Right lobe of liver (tissue), 6 donors: Measurements from ENCODE around the gene RGS14. TPM values are rescaled to one million over a fixed set of nuclear protein-coding genes. Genes with fewer than 3 reads are reported as not detected.

ENCODE experiments used
- ATAC-seq, 4 donors: fragments of 200-7000 bp; cut with Tn5 transposase; one replicate each; pipeline ENCODE4 v1.9.1; 2020; ENCODE audit warnings: mild to moderate bottlenecking in 4 of 4, moderate library complexity in 4 of 4
- DNase-seq, 3 donors: peaks; one replicate each; pipeline ENCODE4 v3.0.0-alpha.2; 2020
- H3K27ac ChIP-seq, 3 donors: fragments of 200-600 bp; one replicate each; pipeline ENCODE4 v1.8.0; 2022
- H3K27me3 ChIP-seq, 2 donors: fragments of 200-600 bp; one replicate each; pipeline ENCODE4 v1.8.0; 2022
- H3K36me3 ChIP-seq, 4 donors: fragments of 200-600 bp; sonication (generic) in 1 of 4; one replicate each; pipeline versions ENCODE4 v1.5.1 to v1.8.0; 2017 to 2022; ENCODE audit warnings: control low read depth in 1 of 4
- H3K4me1 ChIP-seq, 4 donors: fragments of 200-600 bp; sonication (generic) in 1 of 4; one replicate each; pipeline versions ENCODE4 v1.5.1 to v1.8.0; 2017 to 2022; ENCODE audit warnings: control low read depth in 1 of 4
- H3K4me3 ChIP-seq, 3 donors: fragments of 200-600 bp; one replicate each; pipeline ENCODE4 v1.8.0; 2022
- H3K9me3 ChIP-seq, 4 donors: fragments of 200-600 bp; sonication (generic) in 1 of 4; one replicate each; pipeline versions ENCODE4 v1.5.1 to v1.8.0; 2017 to 2022; ENCODE audit warnings: control low read depth in 1 of 4
- CTCF ChIP-seq, 4 donors: fragments of 200-600 bp in 3 of 4; fragments of 450-650 bp in 1 of 4; IDR thresholded peaks; one replicate each; pipeline versions ENCODE4 v1.5.1 to v1.8.0; 2016 to 2022; ENCODE audit warnings: antibody characterized with exemption in 4 of 4, mild to moderate bottlenecking in 2 of 4
- POLR2A ChIP-seq: fragments of 450-650 bp; IDR thresholded peaks from one replicate; pipeline ENCODE4 v1.6.1; 2017; ENCODE audit warnings: antibody characterized with exemption, mild to moderate bottlenecking
- WGBS: methylation state at CpG from one replicate; pipeline ENCODE4 v1.1.6; 2018; ENCODE audit warnings: low coverage, low lambda C conversion rate; ENCODE audit not compliant: insufficient coverage; ENCODE audit errors: missing lambda C conversion rate; 5-methylcytosine and 5-hydroxymethylcytosine counted together
- intact Hi-C, 2 donors: fragments of 100-400 bp; cut with DNase I; formaldehyde crosslinking; loops; one replicate each; pipeline versions ENCODE4 v1.11.2 to v1.14.1; 2022
- total RNA-seq, 6 experiments: library from RNA; depleted of rRNA in 2 of 6; stranded (reverse); fragments of >200 nt in 2 of 6; fragmentation: NEBNext Ultra II Directional in 3 of 6; extraction: Animal tissue kit (Norgen Biotek cat#: 25700) in 3 of 6; gene quantifications; one replicate each; pipeline versions ENCODE4 v1.1.0 to v1.2.4, GENCODE V29; 2016 to 2023
- donor health status: DM: no; HTN: yes; CAD: no.
- donor health status: DM: no; HTN: no; CAD: no.
- donor health status: DM: no; HTN: no; CAD: no.
- donor health status: DM: no; HTN: yes; CAD: no.
- donor health status: DM: no; HTN: yes; CAD: no.

The RGS14 gene
- total RNA-seq, 6 experiments from 2014 or later: 29.2 to 43.1 (median 35.2) TPM

- Histone ChIP-seq H3K27me3 (no peaks in the 10 kb centered on the region), H3K4me1 (peaks cover 0 to 57% (median 24%) of the 10 kb centered on the region in 4 donors), H3K36me3 (peaks cover under 1 to 16% (median 2%) of the 10 kb centered on the region in 4 donors), H3K4me3 (no peak overlapping the region), H3K27ac (no peak overlapping the region), H3K9me3 (no peaks in the 10 kb centered on the region)
- ATAC-seq (no peak), DNase-seq (no peak)
- intact Hi-C loops: no loop called here
- TF ChIP-seq CTCF (IDR thresholded peaks at IDR 0.05) (no peak), POLR2A (no peak)
- 14% methylated on average over 4 of the region's 4 CpGs for WGBS
Observed at GRCh38 chr5:177346820-177347219, 10.9 kb upstream of the RGS14 start.

GRCh38 chr5:177347699-177348098 lies 10.0 kb upstream of the RGS14 start:
- intact Hi-C loops: no loop called here
- Histone ChIP-seq H3K4me1 (peaks cover 0 to 62% (median 24%) of the 10 kb centered on the region in 4 donors), H3K9me3 (no peaks in the 10 kb centered on the region), H3K36me3 (peaks cover 0 to 10% (median 2%) of the 10 kb centered on the region in 4 donors), H3K4me3 (no peak overlapping the region), H3K27me3 (no peaks in the 10 kb centered on the region), H3K27ac (no peak overlapping the region)
- no peak for DNase-seq
- ATAC-seq: no peak
- TF ChIP-seq CTCF (IDR thresholded peaks at IDR 0.05): no peak
- TF ChIP-seq POLR2A: no peak
- 84% methylated on average over 4 of the region's 4 CpGs for WGBS

- DNase-seq: no peak
- WGBS: 32% methylated on average over 2 of the region's 3 CpGs
- H3K27ac ChIP-seq: no peak overlapping the region
- intact Hi-C loops: no loop called here
- H3K27me3 ChIP-seq: no peaks in the 10 kb centered on the region
- no peaks in the 10 kb centered on the region for H3K9me3 ChIP-seq
- H3K4me1 ChIP-seq: peaks cover 0 to 74% (median 28%) of the 10 kb centered on the region in 4 donors
- ATAC-seq: no peak
- H3K4me3 ChIP-seq: no peak overlapping the region
- H3K36me3 ChIP-seq: peaks cover 0 to 7% (median 2%) of the 10 kb centered on the region in 4 donors
- no peak for TF ChIP-seq POLR2A
- TF ChIP-seq CTCF (IDR thresholded peaks at IDR 0.05): no peak
Observed at GRCh38 chr5:177349362-177349647, 8.4 kb upstream of the RGS14 start.

GRCh38 chr5:177349762-177350161 lies 8.0 kb upstream of the RGS14 start:
- Histone ChIP-seq H3K4me3 (peak overlapping the region in 2 of 3 donors; percentile 72 to 96), H3K4me1 (peaks cover 0 to 79% (median 28%) of the 10 kb centered on the region in 4 donors), H3K27ac (no peak overlapping the region), H3K27me3 (no peaks in the 10 kb centered on the region), H3K36me3 (peaks cover 0 to 7% (median under 1%) of the 10 kb centered on the region in 4 donors), H3K9me3 (no peaks in the 10 kb centered on the region)
- 61% methylated on average over 5 of the region's 5 CpGs for WGBS
- intact Hi-C loops: no loop called here
- TF ChIP-seq CTCF (IDR thresholded peaks at IDR 0.05) (no peak), POLR2A (no peak)
- ATAC-seq (no peak), DNase-seq (peak in 2 of 3 donors; percentile 2 to 11)
